Measurements from ENCODE around the gene MARK4. TPM values are rescaled to one million over a fixed set of nuclear protein-coding genes. Genes with fewer than 3 reads are reported as not detected.

The MARK4 gene
- total and polyA plus RNA-seq, 8 donors, result 8.8 to 120 (median 18.4) TPM

DNA sequence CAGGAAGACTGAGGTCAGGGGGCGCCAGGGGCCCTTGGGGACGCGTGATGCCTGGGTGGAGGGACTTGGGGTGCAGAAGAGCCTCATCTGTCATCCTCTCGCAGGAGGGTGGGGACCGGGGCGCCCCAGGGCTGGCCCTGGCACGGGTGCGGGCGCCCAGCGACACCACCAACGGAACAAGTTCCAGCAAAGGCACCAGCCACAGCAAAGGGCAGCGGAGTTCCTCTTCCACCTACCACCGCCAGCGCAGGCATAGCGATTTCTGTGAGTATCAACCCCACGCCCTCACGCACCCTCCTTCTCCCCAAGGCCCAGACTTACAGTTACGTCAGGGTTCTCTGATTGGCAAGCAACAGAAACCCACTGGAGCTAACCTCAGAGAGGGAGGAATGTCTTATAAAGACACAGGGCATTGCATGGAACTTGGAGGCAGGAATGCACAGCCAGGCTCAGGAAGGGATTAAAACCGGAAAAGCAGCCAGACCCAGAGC is 29.4 kb downstream of the MARK4 start:
- TF ChIP-seq EP300 (IDR thresholded peaks at IDR 0.05), result no peak
- TF ChIP-seq POLR2AphosphoS5 (IDR thresholded peaks at IDR 0.05), result no peak
- TF ChIP-seq, protein P1, sequence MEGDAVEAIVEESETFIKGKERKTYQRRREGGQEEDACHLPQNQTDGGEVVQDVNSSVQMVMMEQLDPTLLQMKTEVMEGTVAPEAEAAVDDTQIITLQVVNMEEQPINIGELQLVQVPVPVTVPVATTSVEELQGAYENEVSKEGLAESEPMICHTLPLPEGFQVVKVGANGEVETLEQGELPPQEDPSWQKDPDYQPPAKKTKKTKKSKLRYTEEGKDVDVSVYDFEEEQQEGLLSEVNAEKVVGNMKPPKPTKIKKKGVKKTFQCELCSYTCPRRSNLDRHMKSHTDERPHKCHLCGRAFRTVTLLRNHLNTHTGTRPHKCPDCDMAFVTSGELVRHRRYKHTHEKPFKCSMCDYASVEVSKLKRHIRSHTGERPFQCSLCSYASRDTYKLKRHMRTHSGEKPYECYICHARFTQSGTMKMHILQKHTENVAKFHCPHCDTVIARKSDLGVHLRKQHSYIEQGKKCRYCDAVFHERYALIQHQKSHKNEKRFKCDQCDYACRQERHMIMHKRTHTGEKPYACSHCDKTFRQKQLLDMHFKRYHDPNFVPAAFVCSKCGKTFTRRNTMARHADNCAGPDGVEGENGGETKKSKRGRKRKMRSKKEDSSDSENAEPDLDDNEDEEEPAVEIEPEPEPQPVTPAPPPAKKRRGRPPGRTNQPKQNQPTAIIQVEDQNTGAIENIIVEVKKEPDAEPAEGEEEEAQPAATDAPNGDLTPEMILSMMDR (IDR thresholded peaks at IDR 0.05), result no peak
- no peak for TF ChIP-seq POLR2A (IDR thresholded peaks at IDR 0.05)
- WGBS, 5 donors, result 86 to 97% (median 93%) methylated on average over 11 to 19 of the region's 19 CpGs
- H3K27me3 ChIP-seq, result no peaks in the 10 kb centered on the region
- no peak overlapping the region for H3K27ac ChIP-seq
- DNase-seq, result no peak
- H3K9me3 ChIP-seq, result no peaks in the 10 kb centered on the region
- intact Hi-C loops (cut with DNase I; ENCODE audit: low total_unique reads), result no loop called here
- peaks cover 26 to 97% (median 83%) of the 10 kb centered on the region in 4 donors for H3K36me3 ChIP-seq
- no peak overlapping the region for H3K4me3 ChIP-seq
- H3K4me1 ChIP-seq, result no peaks in the 10 kb centered on the region

DNA sequence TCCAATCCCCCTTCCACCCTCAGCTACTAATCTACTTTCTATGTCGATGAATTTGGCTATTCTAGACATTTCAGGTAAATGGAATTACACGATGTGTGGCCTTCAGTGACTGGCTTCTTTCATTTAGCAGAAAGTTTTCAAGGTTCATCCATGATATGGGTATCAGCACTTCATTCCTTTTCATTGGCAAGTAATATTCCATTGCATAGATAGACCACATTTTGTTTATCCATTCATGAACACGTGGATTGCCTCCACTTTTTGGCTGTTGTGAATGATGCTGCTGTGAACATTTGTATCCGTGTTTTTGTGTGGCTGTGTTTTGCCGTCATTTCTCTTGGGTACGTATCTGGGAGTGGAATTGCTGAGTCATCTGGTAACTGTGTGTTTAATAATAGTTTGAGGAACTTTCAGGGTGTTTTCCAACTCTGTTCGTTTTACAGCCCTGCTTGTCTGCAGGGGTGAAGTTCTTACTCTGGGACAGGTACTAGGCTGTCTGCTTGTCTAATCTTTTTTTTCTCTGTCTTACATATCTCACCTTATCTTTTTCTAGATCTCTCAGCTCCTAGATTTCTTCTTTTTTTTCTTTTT is 32.5 kb downstream of the MARK4 start:
- 70 to 94% (median 79%) methylated on average over 7 of the region's 7 CpGs for WGBS, 5 donors
- intact Hi-C loops (cut with DNase I; ENCODE audit: low total_unique reads), result no loop called here

DNA sequence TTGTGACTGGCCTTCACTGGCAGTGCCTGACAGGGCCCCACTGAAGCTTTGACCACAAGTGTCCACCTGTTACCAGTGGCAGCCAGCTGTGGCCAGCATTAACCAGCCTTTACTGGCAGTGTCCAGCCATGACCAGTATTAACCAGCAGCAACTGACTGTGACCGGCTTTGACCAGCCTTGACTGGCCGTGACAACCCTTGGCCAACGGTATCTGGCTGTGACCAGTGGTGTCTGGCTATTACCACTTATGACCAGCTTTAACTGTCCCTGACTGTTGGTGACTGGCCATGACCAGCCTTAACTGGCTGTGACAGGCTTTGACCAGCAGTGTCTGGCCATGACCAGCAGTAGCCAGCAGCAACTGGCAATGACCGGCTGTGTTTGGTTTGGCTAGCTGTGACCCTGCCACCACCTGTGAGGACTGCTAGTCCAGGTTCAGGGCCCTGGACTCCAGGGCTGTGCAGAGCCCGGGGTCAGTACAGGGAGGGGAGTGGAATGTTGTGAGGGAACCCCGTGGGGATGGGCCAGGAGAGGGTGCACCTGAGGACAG is 39.4 kb downstream of the MARK4 start:
- peaks cover 9 to 97% (median 88%) of the 10 kb centered on the region in 4 donors for H3K36me3 ChIP-seq
- no peak overlapping the region for H3K27ac ChIP-seq
- 93 to 98% (median 94%) methylated on average over 3 to 6 of the region's 6 CpGs for WGBS, 5 donors
- no peak overlapping the region for H3K4me3 ChIP-seq
- H3K4me1 ChIP-seq, result no peaks in the 10 kb centered on the region
- TF ChIP-seq EP300 (IDR thresholded peaks at IDR 0.05) (no peak), POLR2AphosphoS5 (IDR thresholded peaks at IDR 0.05) (no peak), POLR2A (IDR thresholded peaks at IDR 0.05) (no peak)
- TF ChIP-seq, protein P1 (IDR thresholded peaks at IDR 0.05), result no peak
- intact Hi-C loops (cut with DNase I; ENCODE audit: low total_unique reads), result no loop called here
- no peak for DNase-seq
- peaks cover 0 to 11% (median 3%) of the 10 kb centered on the region in 4 donors for H3K9me3 ChIP-seq
- H3K27me3 ChIP-seq, result no peaks in the 10 kb centered on the region

More for the DNA sequence above, 32.5 kb downstream of the MARK4 start:
- H3K9me3 ChIP-seq, result no peaks in the 10 kb centered on the region
- H3K36me3 ChIP-seq, result peaks cover 20 to 100% (median 79%) of the 10 kb centered on the region in 4 donors
- no peaks in the 10 kb centered on the region for H3K4me1 ChIP-seq
- H3K27me3 ChIP-seq, result no peaks in the 10 kb centered on the region
- no peak overlapping the region for H3K4me3 ChIP-seq
- DNase-seq, result no peak
- TF ChIP-seq, protein P1 (IDR thresholded peaks at IDR 0.05), result no peak
- TF ChIP-seq POLR2AphosphoS5 (IDR thresholded peaks at IDR 0.05), result no peak
- TF ChIP-seq POLR2A (IDR thresholded peaks at IDR 0.05), result no peak
- TF ChIP-seq EP300 (IDR thresholded peaks at IDR 0.05), result no peak
- no peak overlapping the region for H3K27ac ChIP-seq

DNA sequence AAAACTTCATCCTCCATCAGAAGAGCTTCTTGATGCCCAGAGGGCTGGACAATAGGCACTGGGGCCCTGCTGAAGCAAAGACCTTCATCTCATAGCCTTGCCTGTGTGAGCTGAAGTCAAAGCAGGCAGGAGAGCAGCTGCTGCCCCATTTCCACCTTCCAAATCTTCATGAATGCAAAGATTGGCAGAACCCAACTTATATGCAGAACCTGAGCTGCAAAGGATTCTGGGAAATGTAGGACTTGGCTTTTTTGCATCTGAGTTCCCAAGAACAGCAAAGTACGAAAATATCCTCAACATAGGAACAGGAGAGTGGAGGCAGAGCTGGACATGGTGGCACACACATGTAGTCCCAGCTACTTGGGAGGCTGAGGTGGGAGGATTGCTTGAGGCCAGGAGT is 40.8 kb downstream of the MARK4 start:
- Histone ChIP-seq H3K27me3 (no peaks in the 10 kb centered on the region), H3K9me3 (peaks cover 0 to 11% (median 3%) of the 10 kb centered on the region in 4 donors), H3K4me3 (no peak overlapping the region), H3K4me1 (no peaks in the 10 kb centered on the region), H3K36me3 (peaks cover 7 to 97% (median 93%) of the 10 kb centered on the region in 4 donors), H3K27ac (no peak overlapping the region)
- WGBS, 5 donors, result 95 to 100% (median 100%) methylated on average over 1 of the region's 1 CpG
- intact Hi-C loops (cut with DNase I; ENCODE audit: low total_unique reads), result no loop called here
- TF ChIP-seq EP300 (IDR thresholded peaks at IDR 0.05) (no peak), POLR2AphosphoS5 (IDR thresholded peaks at IDR 0.05) (no peak), POLR2A (IDR thresholded peaks at IDR 0.05) (no peak)
- TF ChIP-seq, protein P1 (IDR thresholded peaks at IDR 0.05), result no peak
- DNase-seq, result no peak
